Measurements from ENCODE around the gene CKB. TPM values are rescaled to one million over a fixed set of nuclear protein-coding genes. Genes with fewer than 3 reads are reported as not detected.

Gene CKB
- total RNA-seq, 1 donor from 2014 or later, result 4.8 TPM

DNA sequence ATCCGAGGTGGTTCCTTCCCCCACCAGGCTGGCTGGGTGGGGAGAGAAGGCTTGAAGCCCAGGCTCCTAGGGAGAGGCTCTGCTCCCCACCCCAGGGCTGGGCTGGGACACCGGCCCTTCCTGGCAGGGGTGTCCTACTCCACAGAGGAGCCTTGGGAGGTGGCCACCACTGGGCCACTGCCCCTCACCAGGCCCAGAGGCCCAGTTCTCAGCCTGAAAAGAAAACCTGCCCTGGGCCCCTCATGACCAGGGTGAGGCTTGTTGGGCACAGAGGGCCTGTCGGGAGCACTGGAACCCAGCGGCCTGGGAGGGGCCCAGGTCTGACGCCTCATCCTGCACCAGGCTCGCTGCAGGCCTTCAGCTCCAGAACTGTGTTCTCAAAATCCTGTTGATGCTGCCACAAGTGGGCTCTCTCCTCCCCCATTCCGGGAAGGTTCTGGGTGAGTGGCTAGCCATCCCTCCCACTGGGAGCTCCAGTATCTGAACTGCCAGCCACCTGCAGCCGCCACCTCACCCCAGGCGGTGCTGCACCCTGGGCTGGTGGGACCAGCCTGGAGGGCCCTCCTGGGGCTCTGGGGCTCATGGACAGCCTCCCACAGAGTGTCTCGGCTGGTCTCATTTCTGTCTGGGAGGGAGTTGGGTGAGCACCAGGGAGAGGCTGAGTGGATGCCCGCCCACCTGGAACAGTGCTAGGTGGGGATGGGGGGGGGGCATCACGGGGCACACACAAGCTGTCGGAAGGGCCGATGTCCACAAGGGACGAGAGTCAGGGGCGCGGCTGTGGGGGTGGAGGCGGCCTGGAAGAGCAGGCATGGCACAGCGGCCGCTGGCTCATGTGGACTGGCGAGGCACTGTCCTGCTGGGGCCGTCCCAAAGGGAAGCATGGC is 28.1 kb upstream of the CKB start:
- intact Hi-C loops (cut with micrococcal nuclease), result no loop called here

GRCh38 chr14:103549361-103550311 is 27.0 kb upstream of the CKB start:
- intact Hi-C loops (cut with micrococcal nuclease), result no loop called here

GRCh38 chr14:103548463-103549351 is 26.1 kb upstream of the CKB start:
- intact Hi-C loops (cut with micrococcal nuclease), result no loop called here

GRCh38 chr14:103547941-103548462 is 25.4 kb upstream of the CKB start:
- intact Hi-C loops (cut with micrococcal nuclease), result no loop called here

DNA sequence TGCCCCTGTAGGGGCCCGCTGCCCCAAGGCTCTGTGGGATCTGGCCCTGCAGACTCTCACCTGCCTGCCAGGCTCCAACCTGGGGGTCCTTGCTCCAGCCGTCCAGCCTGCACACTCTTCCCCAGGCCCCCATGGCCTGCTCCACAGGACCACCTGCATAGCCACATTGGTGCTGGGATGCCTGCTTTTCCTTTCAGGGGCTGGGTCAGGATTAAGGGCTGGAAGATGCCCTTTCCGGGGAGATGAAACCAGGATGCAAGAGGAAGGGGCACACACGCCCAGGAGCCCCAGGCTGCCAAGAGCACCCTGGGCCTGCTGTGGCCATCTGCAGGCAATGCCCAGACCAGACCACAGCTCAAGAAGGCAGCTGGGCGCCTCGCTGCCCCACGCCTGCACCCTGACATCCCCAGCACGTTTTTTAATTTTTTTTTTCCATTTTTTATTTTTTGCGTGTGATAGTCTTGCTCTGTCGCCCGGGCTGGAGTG is 24.9 kb upstream of the CKB start:
- intact Hi-C loops (cut with micrococcal nuclease), result no loop called here

DNA sequence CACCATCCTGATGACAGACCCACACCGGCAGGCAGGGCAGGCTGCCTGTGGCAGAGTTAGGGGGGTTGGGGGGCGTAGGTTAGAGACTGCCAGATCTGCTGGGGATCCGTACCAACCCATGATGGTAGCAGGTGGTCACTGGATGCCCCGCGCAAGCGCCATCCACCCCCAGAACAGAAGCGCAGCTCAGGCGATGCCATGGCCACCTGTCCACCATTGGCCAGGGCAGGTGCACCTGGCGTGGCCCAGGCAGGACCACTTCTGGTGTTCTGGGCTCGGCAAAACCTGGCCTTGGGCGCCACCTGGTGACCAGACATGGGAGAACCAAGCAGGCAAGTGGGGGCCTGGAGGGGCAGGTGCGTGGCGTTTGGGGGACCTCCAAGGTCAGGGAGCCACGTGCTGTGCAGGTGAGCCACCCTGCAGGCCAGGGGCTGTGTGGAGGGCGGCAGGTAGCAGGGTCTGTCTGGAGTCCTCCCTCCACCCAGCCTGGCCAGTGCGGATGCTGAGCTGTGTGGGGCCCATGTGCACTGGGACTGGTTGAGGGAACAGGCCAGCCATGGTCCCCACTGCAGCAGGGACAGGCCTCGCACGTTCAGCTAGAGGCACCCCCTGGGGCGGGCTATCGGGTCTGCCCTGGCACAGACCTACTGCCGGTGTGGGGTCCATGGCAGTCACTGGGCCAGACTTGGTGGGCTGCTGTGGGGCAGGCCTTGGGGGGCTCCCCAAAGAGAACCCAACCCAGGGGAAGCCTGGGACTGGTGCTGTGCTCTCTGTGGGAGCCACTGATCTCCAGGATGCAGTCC is 24.2 kb upstream of the CKB start:
- intact Hi-C loops (cut with micrococcal nuclease), result loop anchor here (1.0 kb wide), 2 partner anchors 29 to 47 kb away; no protein-coding TSS in a partner anchor

- intact Hi-C loops (cut with micrococcal nuclease), result loop anchor here (1.0 kb wide), 2 partner anchors 28 to 46 kb away; no protein-coding TSS in a partner anchor
Observed at GRCh38 chr14:103545915-103546651, 23.5 kb upstream of the CKB start.

- intact Hi-C loops (cut with micrococcal nuclease), result no loop called here
Observed at GRCh38 chr14:103545219-103545914, 22.7 kb upstream of the CKB start.

DNA sequence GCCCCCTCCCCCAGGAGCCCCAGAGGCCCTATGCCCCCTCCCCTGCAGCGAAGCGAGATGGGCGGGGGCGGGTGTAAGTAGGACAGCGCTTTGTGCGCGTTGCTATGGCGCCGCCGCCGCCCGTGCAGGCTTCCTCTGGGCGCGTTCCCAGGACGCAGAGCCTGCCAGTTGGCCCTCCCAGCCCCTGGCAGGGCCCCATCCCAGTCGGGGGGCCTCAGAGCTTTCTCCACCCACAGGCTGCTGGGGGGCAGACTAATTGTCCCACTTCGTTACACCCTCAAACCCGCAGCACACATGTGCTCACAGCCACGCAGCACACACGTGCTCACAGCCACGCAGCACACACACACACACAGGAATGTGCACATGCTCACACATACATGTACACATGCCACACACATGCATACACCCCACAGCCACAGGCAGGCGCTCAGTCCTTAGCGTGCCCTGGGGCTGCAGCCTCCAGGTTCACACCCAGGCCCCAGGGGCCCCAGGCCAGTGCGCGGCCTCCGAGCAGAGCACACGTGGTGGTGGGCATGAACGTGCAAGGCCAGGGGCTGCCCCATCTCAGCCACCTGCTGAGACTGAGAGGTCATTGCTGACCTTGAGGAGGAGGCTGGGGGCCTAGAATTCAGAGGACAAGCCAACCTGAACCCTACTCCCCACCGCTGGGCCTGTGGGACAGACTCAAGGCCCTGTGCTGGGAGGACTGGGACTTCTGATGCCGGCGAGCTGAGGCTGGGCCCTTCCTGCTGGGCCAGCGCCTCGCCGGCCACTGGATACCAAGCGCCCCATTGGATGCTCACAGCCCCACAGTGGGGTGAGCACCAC is 22.0 kb upstream of the CKB start:
- intact Hi-C loops (cut with micrococcal nuclease), result no loop called here

- intact Hi-C loops (cut with micrococcal nuclease), result no loop called here
Observed at GRCh38 chr14:103543721-103544387, 21.2 kb upstream of the CKB start.

GRCh38 chr14:103543140-103543539 is 20.5 kb upstream of the CKB start:
- intact Hi-C loops (cut with micrococcal nuclease), result no loop called here

- intact Hi-C loops (cut with micrococcal nuclease), result no loop called here
Observed at GRCh38 chr14:103542605-103543088, 20.0 kb upstream of the CKB start.

DNA sequence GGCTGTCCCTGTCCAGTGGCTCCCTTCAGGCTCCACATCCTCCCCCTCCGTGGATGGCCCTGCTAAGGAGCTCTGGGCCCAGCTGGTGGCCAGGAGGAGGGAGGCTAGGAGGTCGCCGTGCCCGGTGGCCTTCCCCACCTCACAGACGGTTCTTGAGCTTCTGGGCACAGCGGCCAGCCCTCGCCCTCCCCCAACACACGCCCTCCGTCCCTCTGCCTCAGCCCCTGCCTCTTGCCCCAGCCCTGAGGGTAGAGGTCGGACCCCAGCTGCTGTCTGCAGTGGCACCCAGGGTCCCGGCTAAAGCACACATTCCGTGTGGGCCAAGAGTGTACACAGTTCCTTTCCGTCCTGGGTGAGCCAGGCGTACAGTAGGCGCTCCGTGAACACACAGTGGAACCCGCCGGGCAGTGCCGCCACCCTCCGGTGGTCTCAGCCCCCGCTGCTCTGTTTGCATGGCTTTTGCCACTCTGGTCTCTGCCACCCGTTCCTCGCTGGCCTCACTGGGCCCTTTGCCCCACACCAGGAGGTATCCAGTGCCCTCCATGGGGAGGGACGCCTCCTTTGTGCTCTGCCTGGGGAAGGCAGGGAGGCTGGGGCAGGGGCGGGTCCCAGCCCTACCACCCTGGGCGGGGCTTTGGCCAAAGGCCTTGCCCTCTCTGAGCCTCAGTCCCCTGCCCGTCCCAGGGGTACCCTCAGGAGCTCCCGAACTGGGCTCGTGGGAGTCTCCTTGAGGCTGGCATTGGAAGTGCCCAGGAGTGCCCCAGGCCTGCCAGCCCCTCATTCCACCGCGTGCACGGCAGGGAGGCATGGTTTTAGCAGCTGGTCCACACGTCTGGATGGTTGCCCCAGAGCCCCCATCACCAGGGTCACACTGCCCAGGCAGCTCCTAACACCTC is 19.3 kb upstream of the CKB start:
- intact Hi-C loops (cut with micrococcal nuclease), result no loop called here

DNA sequence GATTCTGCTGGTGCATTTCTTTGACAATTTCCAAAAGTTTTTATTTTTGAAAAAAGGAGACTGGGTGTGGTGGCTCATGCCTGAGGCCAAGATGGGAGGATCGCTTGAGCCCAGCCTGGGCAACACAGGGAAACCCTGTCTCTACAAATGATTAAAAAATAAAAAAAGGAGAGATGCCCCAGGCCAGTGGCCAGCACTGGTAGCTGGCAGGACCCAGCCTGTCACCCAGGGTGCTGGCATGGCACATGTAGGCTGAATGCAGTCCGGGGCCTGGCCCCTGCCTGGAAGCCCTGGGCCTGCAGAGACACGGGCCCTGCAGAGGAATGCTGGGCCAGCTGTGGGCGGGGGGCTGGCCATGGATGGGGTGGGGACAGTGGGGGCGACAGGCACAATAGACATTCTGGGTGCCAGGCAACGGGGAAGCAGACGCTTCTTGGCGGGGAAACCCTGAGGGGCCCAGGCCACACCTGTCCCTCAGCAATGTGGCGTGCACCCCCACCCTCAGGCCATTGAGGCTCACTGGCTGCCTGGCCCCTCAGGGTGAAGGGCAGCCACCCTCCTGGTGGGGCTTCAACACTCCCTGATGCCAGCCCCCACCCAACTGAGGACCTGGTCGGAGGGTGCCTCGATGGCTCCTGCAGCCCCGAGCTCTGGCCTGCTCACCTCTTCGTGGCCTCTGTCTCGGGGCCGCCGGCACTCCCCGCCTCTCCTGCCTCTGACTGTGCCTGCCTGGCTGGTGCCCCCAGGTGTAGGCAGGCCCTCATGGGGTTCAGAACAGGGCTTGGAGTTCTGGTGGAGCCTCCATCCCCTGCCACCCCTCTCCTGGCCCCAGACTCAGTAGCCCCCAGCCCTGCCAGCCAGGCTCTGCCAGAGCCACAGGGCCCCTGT is 18.4 kb upstream of the CKB start:
- intact Hi-C loops (cut with micrococcal nuclease), result no loop called here

Measured in T-helper 2 cell treated with Interferon-gamma antibody and Interleukin-4, amounts not matched to agents 100 ng/mL and 5 ng/mL, for 36 hours (primary cell).